B cell (primary cell): ENCODE results near the gene MBP.

ENCODE experiments used
- CTCF ChIP-seq: fragments of 200-600 bp; IDR thresholded peaks from one replicate; pipeline ENCODE4 v1.8.0; 2022; ENCODE audit warnings: antibody characterized with exemption, mild to moderate bottlenecking
- EZH2 ChIP-seq: IDR thresholded peaks from 2 replicates; pipeline ENCODE4 v1.6.1; 2012; ENCODE audit warnings: borderline replicate concordance, low read depth, mild to moderate bottlenecking, moderate library complexity, low read length; ENCODE audit not compliant: insufficient read depth, poor library complexity, severe bottlenecking

DNA sequence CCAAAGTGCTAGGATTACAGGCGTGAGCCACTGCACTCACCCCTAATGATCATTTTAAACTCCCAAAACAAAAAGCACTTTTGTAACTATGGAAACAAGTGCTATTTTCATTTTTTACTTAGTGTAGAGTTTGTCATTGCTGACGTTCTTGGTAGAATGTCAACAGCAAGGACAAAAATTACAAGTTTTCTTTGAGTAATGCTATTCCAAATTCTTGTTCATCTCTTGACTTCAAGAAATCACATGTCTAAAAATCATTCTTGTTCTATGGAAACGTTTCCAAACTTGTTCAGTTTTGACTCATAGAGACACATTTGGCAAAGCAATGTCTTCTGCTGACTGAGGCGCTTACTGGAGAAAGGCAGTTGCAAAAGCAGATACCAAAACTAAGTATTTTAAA, 82.6 kb downstream of the MBP start:
- TF ChIP-seq CTCF (no peak), EZH2 (no peak)
